MCF 10A (cell line): ENCODE results near the gene IRF2BP2. TPM values are rescaled to one million over a fixed set of nuclear protein-coding genes. Genes with fewer than 3 reads are reported as not detected.

Experiments
- BruUV-seq: library from RNA; stranded (reverse); fragments of 400-500 nt; replicated peaks from 2 replicates; lab custom pipeline; 2021; lab: Mats Ljungman, UMichigan
- CTCF ChIA-PET: fragments of 300-600 bp; sonication (Branson Sonifier 250); formaldehyde crosslinking; extraction: SDS; loops from one replicate; lab custom pipeline; 2021; ENCODE audit warnings: antibody characterized with exemption, inconsistent platforms; lab: Yijun Ruan, JAX
- POLR2A ChIA-PET: fragments of 300-600, 350-650 bp; sonication (Branson Sonifier 250); formaldehyde crosslinking; extraction: SDS; loops from one replicate; lab custom pipeline; 2020; ENCODE audit warnings: antibody characterized with exemption, inconsistent platforms; lab: Yijun Ruan, JAX
- DNase-seq: peaks from one replicate; pipeline ENCODE4 v3.0.0-alpha.2; 2018; ENCODE audit not compliant: unreplicated experiment
- H3K27ac Mint-ChIP-seq: one replicate; pipeline ENCODE4 v1.8.0; 2022; ENCODE audit warnings: mild to moderate bottlenecking, low read depth, mixed read lengths; ENCODE audit not compliant: unreplicated experiment
- H3K27me3 Mint-ChIP-seq: one replicate; pipeline ENCODE4 v1.8.0; 2022; ENCODE audit warnings: mixed read lengths; ENCODE audit not compliant: insufficient read depth, unreplicated experiment
- H3K36me3 Mint-ChIP-seq: one replicate; pipeline ENCODE4 v1.8.0; 2022; ENCODE audit warnings: mild to moderate bottlenecking, moderate library complexity, mixed read lengths; ENCODE audit not compliant: insufficient read depth, unreplicated experiment
- H3K4me1 Mint-ChIP-seq: one replicate; pipeline ENCODE4 v1.8.0; 2022; ENCODE audit warnings: mixed read lengths; ENCODE audit not compliant: insufficient read depth, unreplicated experiment
- H3K4me3 Mint-ChIP-seq: one replicate; pipeline ENCODE4 v1.8.0; 2022; ENCODE audit warnings: mild to moderate bottlenecking, moderate library complexity, mixed read lengths; ENCODE audit not compliant: unreplicated experiment
- H3K9me3 Mint-ChIP-seq: one replicate; pipeline ENCODE4 v1.8.0; 2022; ENCODE audit warnings: mixed read lengths; ENCODE audit not compliant: unreplicated experiment
- CTCF ChIP-seq: fragments of 200-600 bp; IDR thresholded peaks from one replicate; pipeline ENCODE4 v1.8.0; 2022; ENCODE audit warnings: antibody characterized with exemption, mild to moderate bottlenecking; ENCODE audit not compliant: unreplicated experiment
- intact Hi-C: fragments of 100-400 bp; cut with micrococcal nuclease; formaldehyde crosslinking; loops from 2 replicates; pipeline ENCODE4 v1.14.1; 2022
- total RNA-seq: library from RNA; stranded (reverse); gene quantifications from 2 replicates; pipeline ENCODE4 v1.2.3, GENCODE V29; 2022

The IRF2BP2 gene
- total RNA-seq, 1 experiment from 2014 or later = 217 TPM

DNA sequence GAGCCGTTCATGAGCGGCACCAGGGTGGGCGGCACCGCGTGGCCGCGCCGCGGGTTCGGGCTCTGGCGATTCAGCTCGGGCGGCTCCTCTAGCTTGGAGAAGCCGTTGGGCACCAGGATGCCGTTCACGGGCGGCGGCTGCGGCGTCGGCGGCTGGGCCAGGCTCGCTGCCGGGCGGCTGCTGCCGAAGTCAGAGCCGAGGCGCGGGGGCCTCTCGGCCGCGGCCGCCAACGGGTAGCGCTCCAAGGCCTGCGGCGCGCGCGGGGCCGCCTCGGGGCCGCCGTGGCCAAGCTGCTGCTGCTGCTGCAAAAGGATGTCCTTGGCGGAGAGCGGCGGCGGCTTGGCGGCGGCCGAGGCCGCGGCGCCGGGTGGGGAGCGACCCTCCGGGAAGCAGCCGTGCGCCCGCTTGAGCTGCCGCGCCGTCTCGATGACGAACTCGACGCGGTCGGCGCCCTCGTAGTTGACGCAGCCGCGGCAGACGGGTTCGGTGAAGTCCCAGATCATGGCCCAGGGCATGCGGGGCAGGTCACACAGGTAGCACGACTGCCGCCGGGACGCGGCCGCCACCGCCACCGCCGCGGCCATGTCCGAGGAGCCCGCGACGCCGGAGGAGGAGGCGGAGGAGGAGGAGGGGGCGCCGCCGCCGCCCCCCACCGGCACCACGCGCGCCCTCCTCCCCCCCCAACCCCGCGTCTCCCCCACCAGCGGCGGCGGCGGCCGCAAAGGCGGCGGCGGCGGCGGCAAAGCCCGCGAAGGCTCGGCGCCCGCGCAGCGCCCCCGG, 877 bp downstream of the IRF2BP2 start:
- BruUV-seq = no TSS peak
- H3K9me3 Mint-ChIP-seq = no peaks in the 10 kb centered on the region
- peak overlapping the region; percentile 96 for H3K27ac Mint-ChIP-seq
- no peak for TF ChIP-seq CTCF
- peaks cover 57% of the 10 kb centered on the region for H3K4me1 Mint-ChIP-seq
- DNase-seq = peak; percentile 69
- no peaks in the 10 kb centered on the region for H3K27me3 Mint-ChIP-seq
- H3K36me3 Mint-ChIP-seq = peaks cover 56% of the 10 kb centered on the region
- H3K4me3 Mint-ChIP-seq = peak overlapping the region; percentile 88
- ChIA-PET CTCF (interaction anchor here (0.7 to 6.2 kb wide), 6 partner anchors 48 to 473 kb away, joined by 3 to 74 read pairs (median 25); no protein-coding TSS in a partner anchor), POLR2A (interaction anchor here (0.5 to 20.9 kb wide), 37 partner anchors 8 to 527 kb away, joined by 3 to 904 read pairs (median 7); partner anchors contain the start of gene TARBP1)
- intact Hi-C loops = loop anchor here (1.0 to 10.0 kb wide), 3 partner anchors 110 to 497 kb away; partner anchors contain the start of gene COA6

GRCh38 chr1:234608025-234608910, 1.7 kb downstream of the IRF2BP2 start:
- peak; percentile 99 for DNase-seq
- Mint-ChIP-seq H3K36me3 (peaks cover 61% of the 10 kb centered on the region), H3K9me3 (no peaks in the 10 kb centered on the region), H3K4me3 (peak overlapping the region; percentile 88), H3K27ac (peak overlapping the region; percentile 96), H3K27me3 (no peaks in the 10 kb centered on the region), H3K4me1 (peaks cover 56% of the 10 kb centered on the region)
- intact Hi-C loops = loop anchor here (1.0 to 10.0 kb wide), 3 partner anchors 109 to 496 kb away; partner anchors contain the start of gene COA6
- ChIA-PET CTCF (interaction anchor here (1.0 to 6.2 kb wide), 2 partner anchors 50 to 474 kb away, joined by 3 to 74 read pairs; no protein-coding TSS in a partner anchor), POLR2A (interaction anchor here (0.5 to 20.9 kb wide), 25 partner anchors 7 to 528 kb away, joined by 3 to 904 read pairs (median 44); partner anchors contain the start of gene TARBP1)
- peak; percentile 8 for TF ChIP-seq CTCF
- BruUV-seq = TSS peak; percentile 15

DNA sequence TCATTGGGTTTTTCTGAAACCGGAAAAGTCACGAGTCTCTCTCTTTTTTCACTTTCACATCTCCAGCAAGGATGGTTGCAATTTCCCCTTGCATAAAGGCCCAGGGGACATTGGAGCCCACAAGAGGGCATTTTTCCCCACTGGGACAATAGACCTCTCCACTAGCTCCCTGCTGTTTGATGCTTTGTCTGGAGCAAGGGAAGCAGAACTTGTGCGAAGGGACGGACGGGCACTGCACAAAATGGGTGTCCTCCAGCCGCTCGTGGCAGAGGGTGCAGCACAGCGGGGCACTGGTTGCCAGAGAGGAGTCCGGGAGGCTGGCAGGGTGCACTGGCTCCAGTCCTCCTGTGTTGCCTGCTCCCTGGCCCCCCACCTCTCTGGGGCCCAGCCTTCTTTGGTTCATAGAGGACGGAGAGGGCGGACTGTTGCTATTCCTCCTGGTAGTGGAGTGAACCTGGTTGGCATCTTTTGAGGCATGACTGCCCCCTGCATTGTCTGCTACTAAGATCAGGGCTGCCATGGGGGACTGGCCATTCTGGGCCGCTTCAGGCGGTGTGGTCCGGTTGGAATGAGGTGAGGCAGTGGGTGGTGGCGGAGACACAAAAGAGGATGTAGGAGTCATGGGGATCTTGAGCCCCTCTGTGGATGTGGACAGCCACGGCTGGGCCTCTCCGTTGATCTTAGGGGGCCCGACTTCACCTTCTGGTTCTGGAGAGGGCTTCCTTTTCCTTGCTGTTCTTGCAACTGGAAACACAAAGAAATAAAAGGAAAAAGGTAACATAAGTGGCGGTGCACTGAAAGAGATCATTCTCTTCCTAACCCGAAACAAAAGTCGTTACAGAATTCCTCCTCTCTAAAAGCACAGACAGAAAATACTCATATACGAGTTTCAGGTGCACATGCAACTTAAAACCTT, 2.6 kb downstream of the IRF2BP2 start:
- POLR2A ChIA-PET = interaction anchor here (0.6 to 20.9 kb wide), 31 partner anchors 9 to 553 kb away, joined by 3 to 904 read pairs (median 5); partner anchors contain the start of genes COA6 and TARBP1
- no peak for TF ChIP-seq CTCF
- H3K9me3 Mint-ChIP-seq = no peaks in the 10 kb centered on the region
- peaks cover 70% of the 10 kb centered on the region for H3K36me3 Mint-ChIP-seq
- no TSS peak for BruUV-seq
- H3K27me3 Mint-ChIP-seq = no peaks in the 10 kb centered on the region
- intact Hi-C loops = loop anchor here (1.0 to 10.0 kb wide), 5 partner anchors 43 to 495 kb away; partner anchors contain the start of gene COA6
- DNase-seq = peak; percentile 83
- H3K4me3 Mint-ChIP-seq = peak overlapping the region; percentile 88
- peaks cover 56% of the 10 kb centered on the region for H3K4me1 Mint-ChIP-seq
- CTCF ChIA-PET = interaction anchor here (0.5 to 1.6 kb wide), 6 partner anchors 29 to 412 kb away, joined by 3 to 8 read pairs (median 4); no protein-coding TSS in a partner anchor
- peak overlapping the region; percentile 96 for H3K27ac Mint-ChIP-seq
